HG03103 (cell line): ENCODE results near the gene KMT2E.
A peak's percentile ranks its signal among the peaks of the same experiment; 100 is the strongest.
"Not testable (repeated sequence)": the region's sequence is repeated elsewhere in the genome, so short reads cannot be mapped to it uniquely, and the experiment has no call there.

Source experiments
- ATAC-seq: cut with Tn5 transposase; IDR thresholded peaks from one replicate; pipeline ENCODE4 v1.9.1; 2021; ENCODE audit warnings: low read depth; ENCODE audit not compliant: unreplicated experiment

KMT2E gene, protein sequence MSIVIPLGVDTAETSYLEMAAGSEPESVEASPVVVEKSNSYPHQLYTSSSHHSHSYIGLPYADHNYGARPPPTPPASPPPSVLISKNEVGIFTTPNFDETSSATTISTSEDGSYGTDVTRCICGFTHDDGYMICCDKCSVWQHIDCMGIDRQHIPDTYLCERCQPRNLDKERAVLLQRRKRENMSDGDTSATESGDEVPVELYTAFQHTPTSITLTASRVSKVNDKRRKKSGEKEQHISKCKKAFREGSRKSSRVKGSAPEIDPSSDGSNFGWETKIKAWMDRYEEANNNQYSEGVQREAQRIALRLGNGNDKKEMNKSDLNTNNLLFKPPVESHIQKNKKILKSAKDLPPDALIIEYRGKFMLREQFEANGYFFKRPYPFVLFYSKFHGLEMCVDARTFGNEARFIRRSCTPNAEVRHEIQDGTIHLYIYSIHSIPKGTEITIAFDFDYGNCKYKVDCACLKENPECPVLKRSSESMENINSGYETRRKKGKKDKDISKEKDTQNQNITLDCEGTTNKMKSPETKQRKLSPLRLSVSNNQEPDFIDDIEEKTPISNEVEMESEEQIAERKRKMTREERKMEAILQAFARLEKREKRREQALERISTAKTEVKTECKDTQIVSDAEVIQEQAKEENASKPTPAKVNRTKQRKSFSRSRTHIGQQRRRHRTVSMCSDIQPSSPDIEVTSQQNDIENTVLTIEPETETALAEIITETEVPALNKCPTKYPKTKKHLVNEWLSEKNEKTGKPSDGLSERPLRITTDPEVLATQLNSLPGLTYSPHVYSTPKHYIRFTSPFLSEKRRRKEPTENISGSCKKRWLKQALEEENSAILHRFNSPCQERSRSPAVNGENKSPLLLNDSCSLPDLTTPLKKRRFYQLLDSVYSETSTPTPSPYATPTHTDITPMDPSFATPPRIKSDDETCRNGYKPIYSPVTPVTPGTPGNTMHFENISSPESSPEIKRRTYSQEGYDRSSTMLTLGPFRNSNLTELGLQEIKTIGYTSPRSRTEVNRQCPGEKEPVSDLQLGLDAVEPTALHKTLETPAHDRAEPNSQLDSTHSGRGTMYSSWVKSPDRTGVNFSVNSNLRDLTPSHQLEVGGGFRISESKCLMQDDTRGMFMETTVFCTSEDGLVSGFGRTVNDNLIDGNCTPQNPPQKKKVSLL (N-terminal part only)

DNA sequence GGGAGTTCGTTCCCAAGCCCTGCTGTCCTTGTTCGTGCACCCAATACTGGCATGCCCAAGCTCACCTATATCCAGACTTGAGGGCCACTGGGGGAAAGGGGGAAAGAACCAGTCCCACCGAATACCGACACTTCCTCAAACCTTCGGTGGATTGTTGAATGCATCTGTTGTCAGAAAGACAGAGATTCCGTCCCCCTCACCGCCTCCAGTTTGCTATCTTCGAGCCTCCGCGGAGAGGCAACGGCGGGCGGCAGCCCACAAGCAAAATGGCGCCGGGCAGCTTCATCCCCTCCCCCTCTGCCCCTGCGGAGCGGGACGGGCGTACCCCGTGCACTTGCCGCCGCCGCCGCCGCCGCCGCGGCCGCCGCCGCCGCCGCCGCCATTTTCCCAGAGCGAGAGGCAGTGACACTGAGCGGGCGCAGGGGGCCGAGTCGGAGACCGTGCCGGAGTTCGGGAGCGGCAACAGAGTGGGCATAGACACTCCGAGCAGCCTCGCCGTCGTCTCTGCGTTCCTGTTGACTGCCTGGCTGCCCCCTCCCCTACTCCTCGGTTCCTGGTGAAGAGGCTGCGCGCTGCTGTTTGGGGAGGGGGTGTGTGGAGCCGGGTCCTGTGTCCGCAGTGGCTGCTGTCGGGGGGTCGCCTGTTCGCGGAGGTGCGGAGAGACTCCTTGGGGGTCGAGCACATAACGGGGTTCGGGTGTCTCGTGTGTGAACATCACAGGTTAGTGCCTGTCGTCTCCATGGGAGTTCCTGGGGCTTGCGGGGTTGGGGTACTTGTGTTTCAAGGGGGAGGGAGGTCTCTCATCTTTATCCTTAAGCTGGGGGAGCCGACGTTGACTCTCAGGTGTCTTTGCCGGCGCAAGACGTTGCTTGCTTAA is at the start of gene KMT2E:
Gene KMT2E (plus strand): TSS at position 390 of the 877 bp plus-strand sequence. CDS start 26,748 bp downstream, outside the sequence.
- ATAC-seq: peak; percentile 26

DNA sequence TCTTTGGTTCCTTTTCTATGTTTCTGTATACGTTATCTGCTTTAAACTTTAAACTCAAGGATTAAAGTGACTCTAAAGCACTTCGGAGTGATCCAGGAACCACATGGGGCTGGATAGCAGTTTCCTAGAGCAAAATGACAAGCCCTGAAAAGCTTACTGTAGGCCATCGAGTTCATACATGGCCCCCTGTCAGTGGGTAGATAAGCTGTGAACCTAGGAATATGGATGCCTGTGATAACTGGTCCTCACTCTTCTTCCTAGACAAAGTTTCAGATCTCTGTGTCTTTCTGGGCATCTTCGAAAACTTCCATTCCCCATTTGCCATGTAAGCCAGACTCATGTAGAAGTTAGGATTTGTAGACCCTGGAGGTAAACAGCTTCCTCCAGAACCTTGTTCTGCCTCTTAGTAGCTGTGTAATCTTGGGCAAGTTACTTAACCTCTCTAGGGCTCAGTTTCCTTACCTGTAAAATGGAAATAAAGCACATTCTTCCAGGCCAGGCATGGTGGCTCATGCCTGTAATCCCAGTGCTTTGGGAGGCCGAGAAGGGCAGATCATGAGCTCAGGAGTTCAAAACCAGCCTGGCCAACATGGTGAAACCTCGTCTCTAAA is 49.3 kb upstream of the KMT2E start:
- ATAC-seq: no peak

DNA sequence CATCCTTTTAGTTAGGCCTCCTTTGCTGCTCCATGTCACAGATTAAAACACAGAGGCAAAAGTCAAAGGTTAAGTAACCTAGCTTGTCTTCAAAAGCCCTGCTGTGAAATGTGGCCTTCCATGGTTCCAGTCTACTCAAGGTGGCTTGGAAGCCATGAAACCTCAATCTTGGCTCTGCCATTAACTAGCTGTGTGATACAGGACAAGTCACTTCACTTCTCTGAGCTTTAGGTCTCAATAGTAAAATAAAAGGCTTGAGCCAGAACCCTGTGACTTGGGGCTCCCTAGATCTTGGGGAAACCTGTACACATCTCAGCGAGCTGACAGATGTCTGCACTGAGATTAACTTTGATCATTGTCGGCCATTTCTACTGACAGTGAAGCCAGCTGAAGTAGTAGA is 48.0 kb upstream of the KMT2E start:
- no peak for ATAC-seq

DNA sequence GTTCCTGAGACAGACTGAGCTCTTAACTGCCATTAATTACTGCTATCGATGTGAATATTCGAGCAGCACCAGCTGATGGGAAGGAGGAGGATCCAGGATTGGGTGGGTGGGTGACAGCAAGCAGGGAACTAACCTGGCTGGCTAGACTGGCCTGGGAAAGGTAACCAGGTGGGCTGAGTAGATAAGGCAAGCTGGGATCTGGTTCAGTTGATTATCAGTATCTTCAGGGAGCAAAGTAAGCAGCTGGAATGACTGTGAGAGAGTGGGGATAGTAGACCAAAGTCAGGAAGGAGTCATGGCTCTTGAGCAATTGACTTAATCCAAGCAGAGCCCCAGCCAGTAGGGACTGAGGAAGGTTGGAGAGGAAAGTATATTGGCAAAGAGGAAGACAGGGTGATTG is 46.9 kb upstream of the KMT2E start:
- ATAC-seq: no peak

DNA sequence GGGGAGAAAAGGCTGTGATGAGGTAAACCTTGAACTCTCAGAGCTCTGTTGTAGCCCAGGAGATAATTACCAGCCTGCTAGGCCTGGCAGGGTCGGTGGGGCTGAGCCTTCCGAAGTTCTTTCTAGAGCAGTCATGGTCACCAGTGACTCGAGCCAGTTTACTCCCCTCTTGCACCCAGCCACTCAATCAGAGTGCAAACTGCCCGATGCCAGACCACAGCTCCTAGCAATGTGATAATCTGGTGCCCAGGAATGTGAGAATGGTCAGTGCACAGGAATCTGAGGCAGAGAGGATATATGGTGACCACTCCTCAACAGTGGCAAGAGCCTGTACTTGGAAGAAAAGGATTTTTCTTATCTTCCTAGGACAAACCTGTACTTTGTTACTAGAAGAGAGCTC is 46.4 kb upstream of the KMT2E start:
- ATAC-seq: no peak

DNA sequence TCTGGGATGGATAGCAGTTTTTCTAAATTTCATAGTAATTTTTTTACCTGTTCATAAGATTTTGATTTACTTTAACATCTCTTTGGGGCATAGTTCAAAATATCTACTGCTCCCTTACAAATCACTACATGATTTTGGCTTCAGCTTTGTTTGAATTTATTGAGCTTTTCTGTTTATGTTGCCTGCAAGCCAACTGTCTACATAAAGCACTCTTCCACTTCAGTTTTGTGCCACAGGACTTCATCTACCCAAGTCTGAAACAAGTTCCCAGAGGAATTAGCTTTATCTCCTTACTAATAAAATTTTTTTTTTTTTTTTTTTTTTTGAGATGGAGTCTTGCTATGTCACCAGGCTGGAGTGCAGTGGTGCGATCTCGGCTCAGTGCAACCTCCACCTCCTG is 45.4 kb upstream of the KMT2E start:
- ATAC-seq: no peak

DNA sequence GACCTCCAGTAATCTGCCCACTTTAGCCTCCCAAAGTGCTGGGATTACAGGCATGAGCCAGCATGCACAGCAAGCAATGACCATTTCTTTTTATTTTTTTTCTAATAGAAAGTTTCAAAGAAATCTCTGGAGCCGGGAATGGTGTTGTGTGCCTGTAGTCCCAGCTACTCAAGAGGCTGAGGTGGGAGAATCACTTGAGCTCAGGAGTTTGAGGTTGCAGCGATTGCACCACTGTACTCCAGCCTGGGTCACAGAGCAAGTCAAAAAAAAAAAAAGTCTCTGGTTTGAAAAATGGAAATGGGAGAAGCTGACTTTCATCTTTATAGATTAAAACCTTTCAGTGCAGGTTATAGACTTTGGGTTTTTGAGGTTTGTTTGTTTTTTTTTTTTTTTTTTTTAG is 44.8 kb upstream of the KMT2E start:
- no peak for ATAC-seq

DNA sequence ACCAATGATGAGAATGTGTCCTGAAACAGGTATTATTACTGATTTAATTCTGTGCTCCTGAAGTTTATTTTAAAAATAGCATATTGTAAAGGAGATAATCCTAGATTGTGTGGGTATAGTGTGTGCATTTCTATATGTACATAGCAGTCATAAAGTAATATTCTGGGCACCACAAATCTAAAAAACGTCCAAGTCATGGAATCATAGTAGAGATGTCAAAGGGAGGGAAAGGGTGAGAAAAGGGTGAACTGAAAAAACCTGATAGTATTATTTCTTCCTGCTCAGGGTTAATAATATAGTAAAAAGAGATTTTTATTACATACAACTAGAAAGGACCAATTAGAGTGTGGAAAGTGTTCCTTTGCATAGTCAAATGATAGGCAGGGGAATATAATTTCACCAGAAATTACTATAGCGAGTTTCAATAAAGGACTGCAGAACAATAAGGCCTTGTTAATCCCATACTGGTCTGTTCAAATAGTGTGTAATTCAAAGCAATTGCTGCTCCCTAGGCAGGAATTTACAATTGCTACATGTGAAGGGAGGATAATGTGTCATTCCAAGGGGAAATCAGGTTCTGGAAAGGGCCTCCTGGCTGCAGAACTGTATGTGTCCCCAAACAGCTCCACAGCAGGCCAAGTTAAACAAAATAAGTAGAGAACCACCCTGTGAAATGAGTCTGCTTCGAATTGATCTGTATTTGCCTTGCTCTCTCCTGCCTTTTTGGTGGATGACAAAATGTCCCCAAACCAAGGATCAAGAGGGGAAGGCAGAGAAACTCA is 42.5 kb upstream of the KMT2E start:
- no peak for ATAC-seq

DNA sequence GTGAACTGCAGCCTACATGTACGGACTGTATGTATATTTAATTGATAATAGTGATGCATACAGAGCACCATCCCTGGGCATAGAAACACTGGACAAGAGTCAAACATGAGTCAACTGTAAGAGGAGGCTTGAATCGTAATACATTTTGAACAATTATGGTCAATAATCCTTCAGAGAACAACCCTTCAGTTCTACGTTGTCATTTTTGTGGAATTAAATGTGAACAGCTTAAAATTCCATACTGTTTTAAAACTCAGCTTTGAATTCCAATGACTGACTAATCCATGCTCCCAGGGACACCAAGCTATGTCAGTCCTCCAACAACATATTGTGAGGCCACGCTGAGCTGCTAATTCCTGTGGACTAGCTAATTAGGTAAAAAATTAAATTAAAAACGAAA is 41.5 kb upstream of the KMT2E start:
- ATAC-seq: no peak

DNA sequence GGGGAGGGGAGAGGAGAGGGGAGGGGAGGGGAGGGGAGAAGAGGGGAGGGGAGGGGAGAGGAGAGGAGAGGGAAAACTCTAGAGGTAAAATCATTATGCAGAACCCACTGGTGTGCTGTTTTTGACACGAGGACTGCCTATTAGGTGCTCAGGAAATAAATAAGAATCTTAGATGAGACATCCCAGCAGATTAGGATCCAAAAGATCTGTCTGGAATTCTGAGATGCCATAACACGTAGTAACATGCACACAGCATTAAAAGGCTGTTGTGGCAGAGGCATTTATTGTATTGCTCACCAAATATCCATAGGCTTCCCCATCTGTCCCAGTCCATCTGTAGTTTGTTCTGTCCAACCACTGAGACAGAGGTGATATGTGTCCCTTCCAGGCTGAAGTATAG is 40.8 kb upstream of the KMT2E start:
- no peak for ATAC-seq

DNA sequence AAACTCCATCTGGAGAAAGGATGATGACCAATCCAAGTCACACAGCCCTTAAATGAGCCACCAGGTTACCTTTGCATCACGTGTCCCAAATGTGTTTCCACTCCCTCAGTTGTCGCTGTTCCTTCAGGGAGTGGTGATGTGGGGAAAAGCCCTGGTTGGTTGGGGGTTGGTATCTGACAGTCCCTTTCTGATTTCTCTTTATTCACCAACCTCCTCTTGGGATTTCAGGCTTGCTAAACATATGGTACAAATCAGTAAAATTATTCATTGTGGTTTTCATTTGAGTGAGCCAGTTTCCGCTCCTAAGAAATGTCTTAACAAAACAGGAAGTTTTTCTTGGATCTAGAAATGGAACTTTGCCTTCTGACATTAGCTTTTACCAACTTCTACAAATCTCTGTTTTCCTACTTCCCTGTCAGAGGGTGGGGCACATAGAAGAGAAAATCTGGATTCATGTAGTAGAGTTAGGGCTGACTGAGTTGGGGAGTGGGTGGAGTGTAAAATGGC is 40.0 kb upstream of the KMT2E start:
- no peak for ATAC-seq

DNA sequence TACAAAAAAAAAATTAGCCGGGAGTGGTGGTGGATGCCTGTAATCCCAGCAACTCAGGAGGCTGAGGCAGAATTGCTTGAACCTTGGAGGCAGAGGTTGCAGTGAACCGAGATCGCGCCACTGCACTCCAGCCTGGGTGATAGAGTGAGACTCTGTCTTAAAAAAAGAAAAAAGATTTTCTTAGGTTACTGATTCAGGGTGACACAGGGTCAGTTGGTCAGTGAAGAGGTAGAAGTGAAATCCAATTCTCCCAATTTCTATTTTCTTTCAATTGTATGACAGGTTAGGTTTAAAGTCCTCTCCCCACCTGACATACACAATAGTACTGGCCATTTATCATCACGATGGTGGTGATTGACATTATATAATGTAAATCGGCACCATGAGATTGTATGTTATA is 38.5 kb upstream of the KMT2E start:
- not testable (repeated sequence) for ATAC-seq

DNA sequence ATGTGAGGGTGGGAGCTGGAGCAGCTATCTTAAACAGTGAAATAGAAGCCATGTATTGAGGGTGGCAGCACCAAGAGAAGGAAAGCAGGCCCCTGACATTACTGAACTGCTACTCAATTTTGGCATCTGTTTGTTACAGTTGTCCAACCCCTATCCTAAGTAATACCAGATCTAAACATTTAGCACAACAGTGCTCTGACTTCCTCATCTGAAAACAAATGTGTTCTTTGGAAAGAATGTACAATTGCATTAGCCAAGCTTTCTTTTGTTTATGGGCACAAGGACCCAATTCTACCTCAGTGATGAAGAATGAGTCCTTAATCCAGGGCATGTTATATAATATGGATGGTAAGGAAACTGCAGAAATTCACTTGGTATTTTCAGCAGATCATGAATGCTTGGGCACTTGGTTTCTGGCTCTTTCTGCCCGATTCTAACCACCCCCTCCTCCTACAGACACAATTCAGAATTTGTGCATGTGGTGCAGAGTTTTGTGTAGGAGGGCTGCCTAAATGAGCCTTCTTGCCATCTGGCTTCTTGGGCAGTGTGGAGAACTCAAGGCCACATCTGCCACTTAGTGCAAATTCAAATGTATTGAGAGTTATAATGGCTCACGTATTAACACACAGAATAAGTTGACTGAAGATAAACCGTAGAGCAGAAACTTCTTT is 36.9 kb upstream of the KMT2E start:
- ATAC-seq: no peak

DNA sequence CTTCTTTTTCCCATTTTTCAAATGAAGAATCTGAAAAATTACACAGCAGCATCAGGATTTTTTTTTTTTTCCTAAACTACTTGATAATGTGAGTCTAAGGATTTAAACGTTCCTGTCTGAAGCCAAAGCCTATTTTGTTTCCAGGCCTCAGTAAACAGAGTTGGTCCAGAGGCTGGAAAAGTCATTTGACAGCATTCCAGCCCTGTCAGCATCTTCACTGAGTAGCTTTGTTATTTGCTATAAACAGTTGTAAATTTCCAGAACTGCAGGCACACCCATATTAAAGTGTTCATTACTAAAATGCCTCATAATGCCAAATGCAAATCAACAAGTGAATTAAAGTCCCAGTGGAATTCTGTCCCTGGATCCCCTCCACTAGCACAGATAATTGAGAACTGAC is 35.5 kb upstream of the KMT2E start:
- ATAC-seq: no peak

DNA sequence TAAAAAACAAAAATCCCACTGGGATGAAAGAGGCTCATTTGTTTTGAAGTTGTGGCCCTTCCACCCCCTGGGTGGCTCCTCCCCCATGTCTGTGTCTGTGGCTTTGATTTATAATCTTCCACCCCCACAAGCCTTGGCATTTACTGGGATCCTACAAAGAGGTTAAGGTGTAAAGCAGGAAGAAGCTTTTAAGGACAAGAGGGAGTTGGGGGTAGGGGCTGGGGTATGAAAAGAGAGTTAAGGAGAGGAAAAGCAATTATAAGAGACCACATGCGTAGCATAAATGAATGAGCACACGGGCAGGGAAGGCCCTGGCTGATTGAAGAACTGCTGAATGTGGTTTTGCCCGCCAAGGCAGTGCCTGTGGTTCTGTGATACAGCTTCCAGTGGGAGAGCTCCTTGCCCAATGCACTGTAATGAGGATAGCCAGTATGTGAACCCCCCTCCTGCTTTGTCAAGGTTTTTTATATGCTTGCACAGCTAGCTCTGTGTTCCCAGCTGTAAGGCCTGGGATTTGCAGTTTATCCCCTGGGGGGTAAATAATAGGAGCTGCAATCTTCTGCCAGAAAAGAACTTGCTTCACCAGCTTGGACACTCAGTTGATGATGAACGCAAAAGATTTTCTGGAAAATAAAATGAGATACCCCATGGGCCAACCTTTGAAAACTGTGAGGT is 34.7 kb upstream of the KMT2E start:
- no peak for ATAC-seq

DNA sequence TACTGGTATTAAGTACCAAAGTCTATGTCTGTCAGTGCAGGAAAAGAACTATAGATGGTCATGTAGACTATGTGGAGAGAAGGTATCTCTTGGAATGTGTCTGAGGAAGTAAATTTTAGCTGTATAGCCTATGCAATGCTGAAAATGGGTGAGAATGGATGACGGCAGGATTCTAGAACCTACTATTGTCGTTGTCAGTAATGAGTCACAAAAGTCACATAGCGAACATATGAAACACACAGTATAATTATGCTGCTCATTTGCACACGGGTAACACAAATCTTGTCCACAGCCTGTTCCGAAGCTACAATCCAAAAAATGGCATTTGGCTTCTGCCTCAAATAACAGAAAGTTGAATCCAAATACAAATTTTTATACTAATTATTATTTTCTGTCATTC is 33.6 kb upstream of the KMT2E start:
- no peak for ATAC-seq

DNA sequence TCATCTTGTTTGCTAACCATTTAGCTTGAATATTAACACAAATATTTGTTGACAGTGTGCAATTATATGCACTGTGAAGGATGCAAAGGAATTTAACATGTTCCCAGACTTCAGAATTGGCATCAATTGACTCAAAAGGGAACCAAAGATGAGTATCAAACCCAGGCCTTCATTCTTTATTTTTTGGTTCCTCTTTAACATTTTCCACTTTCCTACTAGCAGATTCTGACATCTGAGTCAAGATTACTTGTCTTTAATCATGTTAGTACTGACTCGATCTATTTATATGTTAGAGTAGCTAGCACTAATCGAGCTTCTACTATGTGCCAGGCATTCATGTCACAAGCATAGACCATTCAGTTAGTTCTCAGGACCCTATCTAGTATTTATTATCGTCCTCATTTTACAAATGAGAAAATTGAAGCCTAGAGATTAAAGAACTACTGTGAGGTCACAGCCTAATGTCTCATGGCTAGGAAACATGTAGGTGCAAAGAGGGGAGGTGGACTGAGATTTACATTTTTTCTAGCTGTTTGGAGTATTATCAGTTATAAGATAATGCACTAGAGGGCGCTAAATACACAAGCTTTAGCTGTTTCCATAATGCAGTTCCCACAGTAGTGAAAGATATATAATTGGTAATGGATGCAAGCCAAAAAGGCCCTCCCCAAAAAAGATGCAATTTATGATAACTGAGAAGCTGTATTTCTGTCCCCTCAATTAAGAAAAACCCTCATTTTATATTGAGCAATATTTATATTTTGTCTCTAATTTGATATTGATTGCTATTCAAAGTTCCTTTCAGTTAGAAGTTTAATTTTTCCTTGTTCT is 32.9 kb upstream of the KMT2E start:
- ATAC-seq: no peak
